Measurements from ENCODE around the gene TBC1D22A.

The TBC1D22A gene

DNA sequence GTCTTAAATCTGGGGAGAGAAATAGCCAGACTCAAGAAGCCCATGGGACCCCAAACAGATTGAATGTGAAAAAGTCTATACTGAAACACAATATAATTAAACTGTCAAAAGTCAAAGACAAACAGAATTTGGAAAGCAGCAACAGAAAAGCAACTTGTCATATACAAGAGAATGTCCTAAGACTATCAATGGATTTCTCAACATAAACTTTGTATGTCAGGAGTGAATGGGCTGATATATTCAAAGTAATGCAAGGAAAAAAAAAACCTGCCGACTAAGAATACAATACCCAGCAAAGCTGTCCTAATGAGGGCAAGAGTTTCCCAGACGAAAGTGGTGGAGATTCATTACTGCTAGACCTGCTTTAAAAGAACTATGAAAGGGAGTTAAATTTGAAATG is 73.2 kb downstream of the TBC1D22A start:
- no peak for DNase-seq (ENCODE audit: low spot score)

DNA sequence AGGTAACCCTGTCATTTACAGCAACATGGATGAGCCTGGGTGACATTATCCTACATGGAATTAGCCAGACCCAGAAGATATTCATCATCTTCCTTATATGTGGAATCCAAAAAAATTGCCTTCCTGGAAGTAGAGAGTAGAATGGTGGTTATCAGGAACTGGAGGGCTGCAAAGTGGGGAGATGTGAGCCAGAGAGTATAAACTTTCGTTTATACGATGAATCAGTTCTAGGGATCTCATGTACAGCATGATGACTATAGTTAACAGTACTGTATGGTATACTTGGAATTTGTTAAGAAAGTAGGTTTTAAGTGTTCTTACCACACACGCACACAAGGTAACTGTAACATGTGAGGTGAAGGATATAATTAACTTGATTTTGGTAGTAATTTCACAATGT is 79.1 kb downstream of the TBC1D22A start:
- DNase-seq (ENCODE audit: low spot score) = no peak

DNA sequence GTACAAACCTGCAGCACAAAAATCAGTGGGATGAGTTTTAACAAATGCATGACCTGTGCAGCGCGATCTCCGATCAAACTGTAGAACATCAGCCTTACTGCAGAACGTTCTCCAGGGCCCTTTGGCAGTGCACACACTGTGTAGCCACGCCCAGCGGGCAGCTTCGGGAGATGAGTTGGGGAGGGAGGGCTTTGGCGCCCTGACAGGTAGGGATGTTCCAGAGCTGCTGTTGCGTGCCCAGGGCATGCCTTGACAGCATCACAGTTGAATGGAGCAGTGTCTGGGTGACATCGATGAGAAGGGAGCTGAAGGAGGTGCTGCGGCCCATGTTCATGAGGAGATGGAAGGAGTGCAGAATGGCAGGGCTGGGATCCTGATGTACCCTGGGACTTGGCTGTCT is 80.2 kb downstream of the TBC1D22A start:
- no peak for DNase-seq (ENCODE audit: low spot score)

DNA sequence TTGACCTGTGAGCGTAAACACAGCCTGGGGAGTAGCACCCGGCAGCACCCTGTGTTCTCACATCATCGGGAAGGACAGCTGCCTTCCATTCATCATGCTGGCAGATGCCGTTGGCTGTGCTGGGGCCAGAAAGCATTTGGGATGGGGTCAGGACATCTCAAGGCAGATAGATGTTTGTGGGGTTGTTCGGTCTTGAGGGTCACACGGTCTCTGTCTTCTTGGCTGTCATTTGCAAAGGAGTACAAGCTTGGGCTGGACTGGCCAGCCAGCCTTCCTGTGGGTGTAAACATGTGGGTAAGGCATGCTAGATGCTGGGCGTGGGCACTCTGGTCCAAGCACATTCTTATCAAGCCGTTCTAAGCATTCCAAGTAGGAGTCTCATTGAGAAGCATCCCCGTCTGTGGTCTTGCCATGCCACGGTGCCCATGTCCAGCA is 81.4 kb downstream of the TBC1D22A start:
- no peak for DNase-seq (ENCODE audit: low spot score)

DNA sequence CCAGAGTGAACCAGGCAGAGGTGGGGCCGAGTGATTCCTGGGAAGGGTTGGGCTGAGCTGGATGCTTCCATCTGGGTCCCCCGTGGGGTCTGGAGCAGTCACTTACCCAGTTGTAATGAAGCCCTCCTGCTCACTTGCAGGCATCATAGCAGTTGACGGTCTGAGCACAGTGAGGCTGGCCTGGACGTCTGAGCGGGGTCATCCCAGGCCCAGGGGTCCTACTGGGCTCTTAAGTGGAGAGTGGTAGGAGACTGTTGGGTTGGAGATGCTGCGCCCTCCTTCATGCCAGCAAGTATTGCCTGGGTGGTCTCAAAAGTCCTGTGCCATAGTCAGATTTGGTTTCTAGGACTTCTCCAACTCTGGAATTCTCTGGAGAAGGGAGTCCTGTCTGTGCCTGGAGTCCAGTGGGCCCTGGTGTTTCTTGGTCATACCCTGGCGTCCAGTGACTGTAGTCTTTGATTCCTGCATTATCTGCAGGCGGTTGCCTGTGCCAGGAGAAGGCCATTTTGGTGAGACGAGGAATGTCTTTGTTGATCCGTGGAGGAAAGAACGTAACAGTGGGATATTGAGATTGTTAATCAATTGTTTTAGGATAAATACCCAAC is 82.3 kb downstream of the TBC1D22A start:
- DNase-seq (ENCODE audit: low spot score) = no peak

DNA sequence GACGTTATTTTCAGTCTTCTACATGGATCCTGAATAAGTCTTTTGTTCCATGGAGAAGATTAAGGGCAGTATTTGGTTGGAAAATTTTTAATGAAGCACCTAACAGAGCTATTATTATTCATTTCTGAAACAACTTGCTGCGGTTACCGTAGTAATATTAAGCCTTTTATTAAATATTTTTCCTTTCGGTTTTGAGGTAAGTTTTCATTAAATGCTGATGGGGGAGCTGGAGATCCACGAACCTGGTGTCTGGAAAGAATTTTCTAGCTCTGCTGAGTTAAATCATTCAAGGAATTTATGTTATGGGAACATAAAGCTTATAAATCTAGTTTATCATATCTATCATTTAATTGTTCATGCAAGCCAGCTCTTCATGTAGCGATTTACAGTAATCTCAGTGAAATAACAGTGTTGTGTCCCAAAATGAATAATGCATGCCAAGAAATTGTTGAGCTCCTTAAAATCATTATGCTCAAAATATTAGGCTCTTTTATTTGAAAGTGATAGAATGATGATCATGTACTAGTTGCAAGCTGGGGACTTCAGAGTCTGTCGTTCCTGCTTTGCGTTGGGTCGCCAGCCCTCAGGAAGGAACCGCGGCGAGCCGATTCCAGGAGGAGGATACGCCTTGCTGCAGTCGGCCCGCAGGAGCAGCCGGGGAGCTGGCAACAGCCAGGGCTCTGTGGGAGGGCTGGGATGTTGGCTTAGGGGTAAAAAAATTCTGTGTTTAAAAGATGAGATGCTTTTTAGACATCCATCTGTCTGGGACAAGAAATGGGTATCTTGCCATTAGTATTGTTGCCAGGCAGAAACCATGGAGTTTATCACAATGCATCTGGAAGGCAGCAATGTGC is 83.1 kb downstream of the TBC1D22A start:
- DNase-seq (ENCODE audit: low spot score) = peak; percentile 69

DNA sequence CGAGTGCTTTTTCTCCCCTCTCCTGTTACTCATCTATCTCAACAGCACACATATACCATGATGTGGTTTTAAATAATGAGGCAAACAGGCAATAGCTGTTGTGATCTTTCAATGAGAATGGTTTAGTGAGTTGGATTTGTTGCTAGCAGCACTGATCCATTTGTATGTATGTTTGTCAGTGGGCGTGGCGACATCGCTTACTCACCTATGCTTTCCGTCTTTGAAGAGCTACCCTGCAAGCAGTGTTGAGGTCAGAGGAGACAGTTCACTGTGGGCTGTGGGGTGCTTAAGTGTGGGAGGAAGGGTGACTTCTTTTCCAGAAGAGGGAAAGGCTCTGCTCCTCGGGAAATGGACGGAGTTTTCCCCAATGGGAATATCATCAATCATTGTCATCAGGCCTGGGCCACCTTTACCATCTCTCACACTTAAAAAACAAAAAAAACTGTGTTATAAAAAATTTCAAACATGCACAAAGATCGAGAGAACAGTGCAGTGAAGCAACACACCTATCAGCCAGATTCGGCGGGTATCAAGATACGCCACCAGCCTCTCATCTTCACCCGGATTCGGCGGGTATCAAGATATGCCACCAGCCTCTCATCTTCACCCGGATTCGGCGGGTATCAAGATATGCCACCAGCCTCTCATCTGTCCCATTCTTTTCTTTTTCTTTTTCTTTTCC is 83.8 kb downstream of the TBC1D22A start:
- no peak for DNase-seq (ENCODE audit: low spot score)

DNA sequence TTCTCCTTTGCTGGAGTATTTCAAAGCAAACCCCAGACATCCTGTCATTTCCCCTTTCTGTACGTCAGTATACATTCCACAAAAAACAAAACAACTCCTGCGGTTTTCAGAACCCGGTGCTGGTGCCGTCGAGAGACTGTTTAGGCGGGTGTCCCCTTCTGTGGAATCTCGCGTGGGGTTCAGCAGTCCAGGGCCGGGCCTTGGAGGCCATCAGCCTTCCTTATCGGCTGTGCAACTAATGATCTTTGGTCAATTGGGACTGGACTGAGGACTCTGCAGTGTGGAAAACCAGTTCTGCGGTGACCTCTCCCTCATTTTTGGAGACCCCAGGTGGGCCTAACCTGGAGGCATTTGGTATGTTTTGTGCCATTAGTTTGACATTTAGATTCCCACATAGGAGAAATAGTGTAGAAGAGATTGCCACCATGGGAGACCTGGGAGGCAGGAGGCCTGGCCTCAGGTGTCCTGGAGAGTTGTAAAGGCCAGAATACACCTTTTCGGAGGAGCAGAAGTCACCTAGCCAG is 84.4 kb downstream of the TBC1D22A start:
- no peak for DNase-seq (ENCODE audit: low spot score)

DNA sequence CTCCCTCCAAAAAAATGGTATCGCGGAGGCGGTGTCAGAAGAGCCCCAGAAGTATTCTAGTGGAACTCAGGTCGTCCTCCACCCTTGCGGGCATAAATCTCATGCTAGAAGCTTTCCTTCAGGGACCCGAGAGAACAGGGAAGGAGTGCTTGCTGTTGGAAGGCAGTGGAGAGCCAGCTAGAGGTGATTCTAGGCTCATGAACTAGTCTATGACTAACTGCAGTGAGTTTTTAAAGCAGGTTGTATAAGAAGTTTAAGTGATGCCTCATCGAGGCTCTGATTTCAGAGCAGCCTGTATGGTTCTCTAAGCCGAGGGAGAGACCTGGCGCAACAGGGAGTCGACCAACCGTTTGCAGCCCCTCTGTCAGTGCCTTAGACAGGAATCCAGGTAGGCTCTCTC is 85.7 kb downstream of the TBC1D22A start:
- no peak for DNase-seq (ENCODE audit: low spot score)

DNA sequence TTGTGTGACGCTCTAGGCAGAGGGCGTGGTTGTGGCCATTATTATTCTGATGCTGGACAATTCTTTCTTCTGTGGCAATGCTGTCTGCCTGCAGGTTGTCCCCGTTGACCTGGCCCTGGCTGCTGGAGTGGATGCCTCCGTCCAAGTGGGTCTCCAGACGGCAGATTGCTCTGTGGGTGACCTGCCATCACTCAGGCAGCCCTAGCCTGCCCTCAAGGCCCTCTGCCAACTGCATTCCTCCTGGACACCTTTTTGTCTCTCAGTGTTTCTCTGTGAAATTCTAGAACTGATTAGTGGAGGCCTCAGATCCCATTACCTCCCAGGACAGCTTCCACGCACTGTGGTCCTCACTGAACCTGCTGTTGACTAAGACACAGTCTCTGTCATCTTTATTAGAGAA is 86.7 kb downstream of the TBC1D22A start:
- DNase-seq (ENCODE audit: low spot score) = peak; percentile 35

DNA sequence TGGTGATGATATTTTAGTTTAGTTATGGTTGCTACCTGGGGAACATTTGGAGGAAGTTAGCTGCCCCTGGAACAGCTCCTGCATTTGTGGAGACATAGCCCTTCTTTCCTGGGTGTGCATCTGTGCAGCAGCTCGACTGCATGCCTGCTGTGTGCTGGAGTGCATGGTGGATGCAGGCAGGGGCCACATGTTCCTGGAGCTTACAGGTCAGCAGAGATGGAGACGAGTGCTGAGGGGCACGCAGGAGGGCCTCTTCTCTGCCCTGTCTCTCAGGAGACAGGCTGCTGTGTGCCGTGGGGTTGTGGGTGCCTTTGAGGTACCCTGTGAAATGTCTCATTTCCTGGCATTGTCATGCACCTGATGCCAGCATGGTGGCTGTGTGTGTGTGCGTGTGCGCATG is 87.5 kb downstream of the TBC1D22A start:
- no peak for DNase-seq (ENCODE audit: low spot score)

DNA sequence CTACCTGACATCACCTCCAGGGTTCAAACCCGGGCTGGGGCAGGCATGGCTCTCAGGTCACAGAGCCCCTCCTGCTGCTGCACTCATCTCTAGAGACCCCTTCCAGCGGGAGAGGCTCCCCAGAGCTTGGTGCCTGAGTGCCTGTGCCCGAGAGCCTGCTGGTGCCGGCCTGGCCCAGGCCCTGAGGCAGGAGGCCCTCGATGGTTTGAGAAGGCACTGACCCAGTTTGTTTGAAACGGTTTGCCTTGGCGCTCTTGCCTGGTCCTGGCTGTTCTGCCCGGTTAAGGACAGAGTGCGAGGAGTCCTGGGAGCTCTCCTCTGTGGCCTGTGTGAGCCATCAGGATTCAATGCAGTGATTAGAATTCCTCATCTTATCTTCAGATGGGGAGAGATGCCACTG is 88.9 kb downstream of the TBC1D22A start:
- DNase-seq (ENCODE audit: low spot score) = no peak

DNA sequence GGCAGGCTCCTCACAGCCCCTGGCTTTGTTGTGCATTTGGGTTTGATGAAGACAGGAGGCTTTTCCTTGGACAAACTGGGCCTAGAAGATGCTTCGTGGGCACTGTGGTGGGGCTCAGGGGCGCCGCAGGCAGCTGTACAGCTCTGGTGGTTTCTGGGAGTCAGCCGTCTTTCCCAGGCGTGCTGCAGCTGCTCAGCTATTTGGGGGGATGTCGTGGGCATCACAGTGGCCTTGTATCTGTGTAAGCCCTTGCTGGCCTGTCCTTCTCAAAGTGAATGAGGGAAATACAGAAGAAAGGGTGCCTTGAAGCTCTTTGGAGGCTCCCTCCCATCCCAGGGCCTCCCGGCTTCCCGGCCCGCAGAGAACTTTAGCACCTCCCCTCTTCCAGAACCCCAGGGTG is 89.5 kb downstream of the TBC1D22A start:
- DNase-seq (ENCODE audit: low spot score) = no peak

DNA sequence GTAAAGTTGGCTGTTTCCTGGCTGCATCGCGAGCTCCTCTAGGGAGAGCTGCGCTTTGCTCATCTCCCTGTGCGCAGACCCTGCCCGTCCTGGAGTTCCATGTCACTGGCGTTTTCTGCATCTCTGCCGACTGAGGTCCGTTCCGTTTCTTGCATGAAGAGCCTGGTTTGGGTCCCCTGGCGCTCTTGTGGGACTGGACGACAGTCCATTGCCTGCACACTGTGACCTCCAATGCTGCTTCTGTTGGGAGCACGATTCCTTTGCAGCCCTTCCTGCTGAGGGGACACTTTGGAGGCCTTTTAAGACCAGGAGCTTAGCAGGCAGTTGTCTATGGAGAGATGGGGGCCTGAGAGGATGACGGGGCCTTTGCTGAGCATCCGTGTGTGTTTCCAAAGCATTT is 90.3 kb downstream of the TBC1D22A start:
- DNase-seq (ENCODE audit: low spot score) = no peak

DNA sequence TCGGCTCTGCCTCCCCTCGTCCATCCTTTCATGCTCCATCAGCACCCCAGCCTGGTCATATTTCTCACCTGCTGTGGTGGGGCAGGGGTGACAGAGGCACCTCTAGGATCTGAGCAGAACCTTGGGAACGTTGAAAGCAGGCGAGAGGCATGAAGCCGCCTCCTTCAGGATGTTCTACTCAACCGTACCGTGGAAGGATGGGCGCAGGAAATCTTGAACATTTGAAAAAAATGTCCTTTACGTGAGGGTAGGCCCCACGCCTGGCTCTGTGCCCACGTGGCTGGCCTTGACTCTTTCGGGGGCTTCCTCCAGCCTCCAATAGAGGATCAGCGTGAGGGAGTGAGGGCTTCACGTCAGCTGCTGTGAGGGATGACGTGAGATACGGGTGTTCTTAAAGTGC is 90.7 kb downstream of the TBC1D22A start:
- no peak for DNase-seq (ENCODE audit: low spot score)

DNA sequence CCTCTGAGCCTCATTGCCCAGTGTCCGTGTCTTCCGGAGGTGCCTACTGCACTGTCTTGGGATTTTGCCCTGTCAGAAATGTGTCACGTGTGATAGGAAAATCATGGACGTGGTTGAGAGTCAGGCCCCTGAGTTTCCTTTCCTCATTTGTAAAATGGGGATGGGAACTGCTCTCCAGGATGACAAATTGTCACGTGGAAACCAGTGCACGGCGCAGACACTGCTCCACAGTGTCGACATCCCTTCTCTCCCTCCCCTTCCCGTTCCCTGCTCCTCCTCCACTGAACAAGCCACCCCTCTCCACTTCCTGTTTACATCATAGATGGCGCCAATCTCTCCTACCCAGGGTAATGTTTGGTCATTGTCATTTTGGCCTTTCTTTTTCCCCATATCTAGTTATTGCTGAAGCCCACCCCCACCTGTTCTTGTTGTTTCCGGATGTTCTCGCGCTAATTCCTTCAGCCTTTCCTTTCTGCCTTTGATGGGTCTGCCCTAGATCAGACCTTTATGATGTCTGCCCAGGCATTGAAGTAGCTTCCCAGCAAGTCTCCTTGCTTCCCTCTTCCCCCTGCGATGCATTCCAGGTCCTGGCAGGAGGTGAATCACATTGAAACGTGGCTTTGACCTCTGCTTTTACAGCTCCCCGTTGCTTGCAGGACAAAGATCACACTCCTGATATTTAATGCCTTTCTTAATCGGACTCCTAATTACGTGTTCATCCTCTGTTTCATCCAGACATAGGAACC is 91.8 kb downstream of the TBC1D22A start:
- no peak for DNase-seq (ENCODE audit: low spot score)

DNA sequence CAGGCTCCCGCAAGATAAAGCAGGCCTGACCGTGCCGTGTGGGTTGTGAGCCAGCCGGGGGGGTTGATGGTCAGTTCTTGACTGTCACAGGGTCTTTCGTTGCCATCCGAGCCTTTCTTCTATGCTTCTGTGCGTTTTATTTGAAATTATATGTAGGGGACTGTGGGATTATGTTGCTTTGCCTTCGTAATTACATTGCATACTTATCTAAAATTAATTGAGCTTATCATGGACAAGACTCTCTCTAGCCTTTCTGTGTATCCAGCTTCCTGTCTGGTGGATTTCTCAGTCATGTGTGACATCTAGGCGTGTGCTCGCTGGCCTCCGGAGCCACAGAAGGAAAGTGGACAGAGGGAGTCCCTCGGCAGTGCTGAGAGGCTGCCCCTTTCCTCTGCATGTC is 93.2 kb downstream of the TBC1D22A start:
- no peak for DNase-seq (ENCODE audit: low spot score)

DNA sequence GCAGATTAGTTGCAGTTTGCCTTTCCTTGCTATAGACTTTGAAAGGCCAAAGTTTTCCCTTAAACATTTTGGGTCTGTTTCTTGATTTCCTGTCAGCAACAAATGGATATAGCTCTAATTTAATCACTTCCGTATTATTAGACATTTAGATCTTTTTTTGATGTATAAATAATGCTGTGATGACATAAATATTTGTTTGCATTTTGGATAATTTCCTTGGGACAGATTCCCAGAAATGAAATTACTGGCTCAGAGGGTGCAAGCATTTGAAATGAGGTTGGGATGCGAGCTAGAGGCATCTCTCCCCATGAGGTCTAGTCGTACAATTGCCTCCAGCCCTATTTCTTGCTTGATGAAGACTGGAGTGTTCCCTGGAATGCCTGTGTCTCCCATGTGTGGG is 94.2 kb downstream of the TBC1D22A start:
- DNase-seq (ENCODE audit: low spot score) = no peak

DNA sequence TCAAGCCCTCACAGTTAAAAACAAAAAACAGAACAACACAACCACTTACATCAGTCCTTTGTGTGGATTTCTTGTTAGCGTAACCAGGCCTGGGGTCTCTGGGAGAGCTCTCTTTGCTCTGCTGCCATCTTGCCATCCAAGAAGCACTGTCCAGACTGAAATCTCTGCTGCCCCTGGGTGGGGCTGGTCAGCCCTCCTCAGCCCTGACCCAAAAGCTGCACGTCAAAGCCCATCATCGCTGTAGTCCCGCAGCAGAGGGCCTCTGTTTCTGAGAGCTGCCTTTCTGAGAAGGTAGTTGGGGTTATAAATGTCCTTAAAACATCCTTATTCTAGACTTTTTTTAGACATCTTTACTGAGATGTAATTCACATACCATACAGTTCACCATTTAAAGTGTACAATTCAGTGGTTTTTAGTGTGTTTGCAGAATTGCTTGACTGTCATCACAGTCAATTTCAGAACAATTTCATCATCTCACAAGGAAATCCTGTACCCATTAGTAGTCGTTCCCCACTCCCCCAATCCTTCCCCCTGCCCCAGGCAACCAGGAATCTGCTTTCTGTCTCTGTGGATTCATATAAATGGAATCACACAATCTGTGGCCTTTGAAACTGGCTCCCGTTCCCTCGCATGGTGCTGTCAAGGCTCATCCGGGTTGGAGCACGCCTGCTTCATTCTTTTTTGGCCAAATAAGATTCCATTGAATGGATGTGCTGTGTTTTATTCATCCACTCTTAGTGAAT is 94.9 kb downstream of the TBC1D22A start:
- DNase-seq (ENCODE audit: low spot score) = no peak

DNA sequence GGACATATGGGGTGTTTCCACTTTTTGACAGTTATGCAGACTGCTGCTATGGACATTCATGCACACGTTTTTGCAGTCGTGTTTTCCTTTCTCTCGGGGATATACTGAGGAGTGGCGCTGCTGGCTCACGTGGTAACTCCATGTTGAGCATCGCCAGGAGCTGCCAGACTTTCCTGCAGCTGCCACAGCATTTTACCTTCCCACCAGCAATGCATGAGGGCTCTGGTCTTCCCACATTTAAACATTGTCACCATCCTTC is 95.4 kb downstream of the TBC1D22A start:
- no peak for DNase-seq (ENCODE audit: low spot score)

DNA sequence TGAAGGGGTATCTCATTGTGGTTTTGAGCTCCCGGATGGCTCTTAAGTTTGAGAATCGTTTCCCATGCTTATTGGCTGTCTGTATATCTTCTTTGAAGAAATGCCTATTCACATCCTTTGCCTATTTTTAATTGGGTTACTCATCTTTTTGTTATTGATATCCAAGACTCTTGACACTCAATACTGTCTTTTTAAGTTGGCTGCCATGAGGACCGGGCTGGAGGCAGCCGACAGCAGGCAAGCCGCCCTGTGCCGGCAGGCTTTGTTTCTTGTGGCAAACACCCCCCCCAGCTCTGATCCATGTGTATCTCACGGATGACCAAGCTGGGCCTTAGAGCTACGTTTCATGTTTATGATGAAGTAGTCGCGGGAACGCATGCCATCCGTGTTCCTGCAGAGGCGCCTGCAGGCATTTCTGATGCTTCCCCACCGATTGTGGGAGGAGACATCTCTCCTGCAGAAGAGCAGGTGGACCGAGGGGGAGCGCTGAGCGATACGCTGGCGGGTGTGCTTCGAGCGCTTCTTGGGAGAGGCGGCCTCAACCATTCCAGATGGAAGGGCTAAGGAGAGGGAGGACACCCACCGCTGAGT is 95.8 kb downstream of the TBC1D22A start:
- DNase-seq (ENCODE audit: low spot score) = no peak
